ENCODE data around the gene STPG2. TPM values are rescaled to one million over a fixed set of nuclear protein-coding genes. Genes with fewer than 3 reads are reported as not detected.

The STPG2 gene
- total and polyA plus RNA-seq, 8 donors, result 0.11 to 1.0 (median 0.64) TPM

GRCh38 chr4:97531351-97531750 lies 611.9 kb downstream of the STPG2 start:
- Histone ChIP-seq H3K4me1 (no peaks in the 10 kb centered on the region), H3K4me3 (no peak overlapping the region), H3K9me3 (no peaks in the 10 kb centered on the region), H3K27me3 (no peaks in the 10 kb centered on the region), H3K27ac (no peak overlapping the region), H3K36me3 (no peaks in the 10 kb centered on the region)
- TF ChIP-seq CTCF (IDR thresholded peaks at IDR 0.05), result no peak
- intact Hi-C loops (cut with DNase I), result no loop called here
- ATAC-seq, result no peak
- no peak for DNase-seq
- no peak for FAIRE-seq

GRCh38 chr4:97530676-97531075 lies 612.6 kb downstream of the STPG2 start:
- 12 to 26% methylated on average over 1 of the region's 1 CpG for WGBS, 2 donors
- ATAC-seq (no peak), FAIRE-seq (no peak), DNase-seq (no peak)
- Histone ChIP-seq H3K4me3 (no peak overlapping the region), H3K4me1 (no peaks in the 10 kb centered on the region), H3K9me3 (no peaks in the 10 kb centered on the region), H3K27me3 (no peaks in the 10 kb centered on the region), H3K27ac (no peak overlapping the region), H3K36me3 (no peaks in the 10 kb centered on the region)
- intact Hi-C loops (cut with DNase I), result no loop called here
- TF ChIP-seq CTCF (IDR thresholded peaks at IDR 0.05), result no peak

GRCh38 chr4:97525236-97525635 lies 618.0 kb downstream of the STPG2 start:
- TF ChIP-seq CTCF (IDR thresholded peaks at IDR 0.05), result no peak
- intact Hi-C loops (cut with DNase I), result no loop called here
- no peak for ATAC-seq
- 57 to 70% methylated on average over 3 of the region's 3 CpGs for WGBS, 2 donors
- no peak for DNase-seq
- FAIRE-seq, result no peak
- Histone ChIP-seq H3K4me3 (no peak overlapping the region), H3K9me3 (no peaks in the 10 kb centered on the region), H3K27me3 (no peaks in the 10 kb centered on the region), H3K36me3 (no peaks in the 10 kb centered on the region), H3K27ac (no peak overlapping the region), H3K4me1 (no peaks in the 10 kb centered on the region)

- Histone ChIP-seq H3K27ac (no peak overlapping the region), H3K9me3 (no peaks in the 10 kb centered on the region), H3K4me1 (no peaks in the 10 kb centered on the region), H3K36me3 (no peaks in the 10 kb centered on the region), H3K4me3 (no peak overlapping the region), H3K27me3 (no peaks in the 10 kb centered on the region)
- 48 to 69% methylated on average over 1 of the region's 1 CpG for WGBS, 2 donors
- DNase-seq (no peak), ATAC-seq (no peak), FAIRE-seq (no peak)
- intact Hi-C loops (cut with DNase I), result no loop called here
- TF ChIP-seq CTCF (IDR thresholded peaks at IDR 0.05), result no peak
Observed at GRCh38 chr4:97517939-97518338, 625.3 kb downstream of the STPG2 start.

- FAIRE-seq, result no peak
- 29 to 31% methylated on average over 3 of the region's 3 CpGs for WGBS, 2 donors
- Histone ChIP-seq H3K27ac (no peak overlapping the region), H3K4me1 (no peaks in the 10 kb centered on the region), H3K36me3 (no peaks in the 10 kb centered on the region), H3K27me3 (no peaks in the 10 kb centered on the region), H3K9me3 (no peaks in the 10 kb centered on the region), H3K4me3 (no peak overlapping the region)
- ATAC-seq, result no peak
- DNase-seq, result no peak
- intact Hi-C loops (cut with DNase I), result no loop called here
- no peak for TF ChIP-seq CTCF (IDR thresholded peaks at IDR 0.05)
Observed at GRCh38 chr4:97513917-97514316, 629.4 kb downstream of the STPG2 start.

Other genes with a start within 250 kb of the STPG2 start
- 10 to 100 TPM; 19.0 to 24.9 (median 22.6) TPM for gene RAP1GDS1, start 117.9 kb upstream of the STPG2 start, total RNA-seq
- 10 to 100 TPM in 1 of 2 donors, 1 to 10 TPM in 1; 6.6 to 10.6 TPM for gene RAP1GDS1, start 117.9 kb upstream of the STPG2 start, polyA plus RNA-seq